Limb (tissue), 2 donors: ENCODE data around the gene SARS1.

Experiments used
- DNase-seq, 2 donors: peaks; one replicate each; pipeline ENCODE4 v3.0.0-alpha.2; 2016; ENCODE audit errors: extremely low spot score in 2 of 2

SARS1 gene

DNA sequence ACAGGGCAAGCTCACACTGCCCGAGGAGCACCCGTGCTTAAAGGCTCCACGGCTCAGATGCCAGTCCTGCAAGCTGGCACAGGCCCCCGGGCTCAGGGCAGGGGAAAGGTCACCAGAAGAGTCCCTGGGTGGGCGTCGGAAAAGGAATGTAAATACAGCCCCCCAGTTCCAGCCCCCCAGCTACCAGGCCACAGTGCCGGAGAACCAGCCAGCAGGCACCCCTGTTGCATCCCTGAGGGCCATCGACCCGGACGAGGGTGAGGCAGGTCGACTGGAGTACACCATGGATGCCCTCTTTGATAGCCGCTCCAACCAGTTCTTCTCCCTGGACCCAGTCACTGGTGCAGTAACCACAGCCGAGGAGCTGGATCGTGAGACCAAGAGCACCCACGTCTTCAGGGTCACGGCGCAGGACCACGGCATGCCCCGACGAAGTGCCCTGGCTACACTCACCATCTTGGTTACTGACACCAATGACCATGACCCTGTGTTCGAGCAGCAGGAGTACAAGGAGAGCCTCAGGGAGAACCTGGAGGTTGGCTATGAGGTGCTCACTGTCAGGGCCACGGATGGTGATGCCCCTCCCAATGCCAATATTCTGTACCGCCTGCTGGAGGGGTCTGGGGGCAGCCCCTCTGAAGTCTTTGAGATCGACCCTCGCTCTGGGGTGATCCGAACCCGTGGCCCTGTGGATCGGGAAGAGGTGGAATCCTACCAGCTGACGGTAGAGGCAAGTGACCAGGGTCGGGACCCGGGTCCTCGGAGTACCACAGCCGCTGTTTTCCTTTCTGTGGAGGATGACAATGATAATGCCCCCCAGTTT lies 36.9 kb downstream of the SARS1 start:
- peak in 1 of 2 donors; percentile 16 for DNase-seq

DNA sequence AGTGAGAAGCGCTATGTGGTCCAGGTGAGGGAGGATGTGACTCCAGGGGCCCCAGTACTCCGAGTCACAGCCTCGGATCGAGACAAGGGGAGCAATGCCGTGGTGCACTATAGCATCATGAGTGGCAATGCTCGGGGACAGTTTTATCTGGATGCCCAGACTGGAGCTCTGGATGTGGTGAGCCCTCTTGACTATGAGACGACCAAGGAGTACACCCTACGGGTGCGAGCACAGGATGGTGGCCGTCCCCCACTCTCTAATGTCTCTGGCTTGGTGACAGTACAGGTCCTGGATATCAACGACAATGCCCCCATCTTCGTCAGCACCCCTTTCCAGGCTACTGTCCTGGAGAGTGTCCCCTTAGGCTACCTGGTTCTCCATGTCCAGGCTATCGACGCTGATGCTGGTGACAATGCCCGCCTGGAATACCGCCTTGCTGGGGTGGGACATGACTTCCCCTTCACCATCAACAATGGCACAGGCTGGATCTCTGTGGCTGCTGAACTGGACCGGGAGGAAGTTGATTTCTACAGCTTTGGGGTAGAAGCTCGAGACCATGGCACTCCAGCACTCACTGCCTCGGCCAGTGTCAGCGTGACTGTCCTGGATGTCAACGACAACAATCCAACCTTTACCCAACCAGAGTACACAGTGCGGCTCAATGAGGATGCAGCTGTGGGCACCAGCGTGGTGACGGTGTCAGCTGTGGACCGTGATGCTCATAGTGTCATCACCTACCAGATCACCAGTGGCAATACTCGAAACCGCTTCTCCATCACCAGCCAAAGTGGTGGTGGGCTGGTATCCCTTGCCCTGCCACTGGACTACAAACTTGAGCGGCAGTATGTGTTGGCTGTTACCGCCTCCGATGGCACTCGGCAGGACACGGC lies 37.8 kb downstream of the SARS1 start:
- DNase-seq = no peak

DNA sequence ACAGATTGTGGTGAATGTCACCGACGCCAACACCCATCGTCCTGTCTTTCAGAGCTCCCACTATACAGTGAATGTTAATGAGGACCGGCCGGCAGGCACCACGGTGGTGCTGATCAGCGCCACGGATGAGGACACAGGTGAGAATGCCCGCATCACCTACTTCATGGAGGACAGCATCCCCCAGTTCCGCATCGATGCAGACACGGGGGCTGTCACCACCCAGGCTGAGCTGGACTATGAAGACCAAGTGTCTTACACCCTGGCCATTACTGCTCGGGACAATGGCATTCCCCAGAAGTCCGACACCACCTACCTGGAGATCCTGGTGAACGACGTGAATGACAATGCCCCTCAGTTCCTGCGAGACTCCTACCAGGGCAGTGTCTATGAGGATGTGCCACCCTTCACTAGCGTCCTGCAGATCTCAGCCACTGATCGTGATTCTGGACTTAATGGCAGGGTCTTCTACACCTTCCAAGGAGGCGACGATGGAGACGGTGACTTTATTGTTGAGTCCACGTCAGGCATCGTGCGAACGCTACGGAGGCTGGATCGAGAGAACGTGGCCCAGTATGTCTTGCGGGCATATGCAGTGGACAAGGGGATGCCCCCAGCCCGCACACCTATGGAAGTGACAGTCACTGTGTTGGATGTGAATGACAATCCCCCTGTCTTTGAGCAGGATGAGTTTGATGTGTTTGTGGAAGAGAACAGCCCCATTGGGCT lies 38.6 kb downstream of the SARS1 start:
- no peak for DNase-seq

DNA sequence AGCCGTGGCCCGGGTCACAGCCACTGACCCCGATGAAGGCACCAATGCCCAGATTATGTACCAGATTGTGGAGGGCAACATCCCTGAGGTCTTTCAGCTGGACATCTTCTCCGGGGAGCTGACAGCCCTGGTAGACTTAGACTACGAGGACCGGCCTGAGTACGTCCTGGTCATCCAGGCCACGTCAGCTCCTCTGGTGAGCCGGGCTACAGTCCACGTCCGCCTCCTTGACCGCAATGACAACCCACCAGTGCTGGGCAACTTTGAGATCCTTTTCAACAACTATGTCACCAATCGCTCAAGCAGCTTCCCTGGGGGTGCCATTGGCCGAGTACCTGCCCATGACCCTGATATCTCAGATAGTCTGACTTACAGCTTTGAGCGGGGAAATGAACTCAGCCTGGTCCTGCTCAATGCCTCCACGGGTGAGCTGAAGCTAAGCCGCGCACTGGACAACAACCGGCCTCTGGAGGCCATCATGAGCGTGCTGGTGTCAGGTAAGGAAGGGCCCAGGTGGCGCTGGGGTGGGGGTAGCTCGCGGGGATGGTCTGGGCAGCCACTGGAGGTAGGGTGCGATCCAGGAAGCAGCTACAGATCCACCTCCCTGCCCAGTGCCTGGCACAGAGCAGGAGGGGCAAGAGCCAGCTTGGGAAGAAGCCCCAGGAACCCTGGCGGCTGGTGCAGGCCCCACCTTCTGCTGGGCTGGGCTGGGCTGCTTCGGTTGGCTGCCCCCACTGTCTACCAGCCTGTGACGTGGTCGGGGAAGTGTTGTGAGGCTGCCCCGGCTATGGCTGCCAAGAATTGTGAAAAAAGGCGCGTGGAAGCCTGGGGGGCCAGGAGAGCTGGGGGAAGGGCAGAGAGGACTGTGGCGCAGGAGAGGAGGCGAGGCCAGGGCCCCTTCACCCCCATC lies 39.4 kb downstream of the SARS1 start:
- peak; percentile 50 to 74 for DNase-seq

DNA sequence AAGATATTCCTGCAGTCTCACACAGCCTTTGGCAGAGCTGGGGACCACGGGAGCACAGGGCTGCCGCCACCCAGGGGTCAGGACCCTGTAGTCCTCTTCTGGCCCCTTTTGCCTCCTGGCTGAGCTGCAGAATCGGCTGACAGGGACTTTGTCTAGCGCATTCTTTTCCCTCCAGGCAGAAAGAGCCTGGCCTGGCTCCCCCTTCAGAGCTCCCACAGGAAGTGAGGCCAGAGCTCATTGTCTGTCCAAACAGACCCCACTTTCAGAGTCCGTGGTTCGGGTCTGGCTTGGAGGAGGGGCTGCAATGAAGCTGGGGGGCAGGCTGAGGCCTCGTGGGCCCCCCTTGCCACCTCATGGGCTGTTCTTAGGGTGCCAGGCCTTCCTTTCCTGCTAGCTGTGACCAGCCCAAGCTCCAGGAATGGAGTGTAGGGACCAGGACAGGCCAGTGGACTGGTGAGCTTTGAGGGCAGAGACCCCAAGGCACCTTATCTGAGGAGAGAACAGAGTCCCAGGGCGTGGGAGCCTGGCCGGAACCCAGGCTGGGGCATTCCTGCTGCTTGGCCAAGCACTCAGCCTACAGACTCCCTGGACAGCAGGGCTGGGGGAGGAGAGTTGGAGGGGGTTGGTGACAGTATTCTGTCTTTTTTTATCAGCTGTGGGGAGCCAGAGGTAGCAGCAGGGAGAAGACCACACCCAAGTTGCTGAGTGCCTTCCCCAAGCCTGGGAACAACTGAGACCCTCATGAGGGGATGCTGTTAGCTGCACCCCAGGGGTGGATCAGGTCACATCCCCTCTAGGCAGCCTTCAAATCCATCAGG lies 40.3 kb downstream of the SARS1 start:
- DNase-seq = peak in 1 of 2 donors; percentile 63

DNA sequence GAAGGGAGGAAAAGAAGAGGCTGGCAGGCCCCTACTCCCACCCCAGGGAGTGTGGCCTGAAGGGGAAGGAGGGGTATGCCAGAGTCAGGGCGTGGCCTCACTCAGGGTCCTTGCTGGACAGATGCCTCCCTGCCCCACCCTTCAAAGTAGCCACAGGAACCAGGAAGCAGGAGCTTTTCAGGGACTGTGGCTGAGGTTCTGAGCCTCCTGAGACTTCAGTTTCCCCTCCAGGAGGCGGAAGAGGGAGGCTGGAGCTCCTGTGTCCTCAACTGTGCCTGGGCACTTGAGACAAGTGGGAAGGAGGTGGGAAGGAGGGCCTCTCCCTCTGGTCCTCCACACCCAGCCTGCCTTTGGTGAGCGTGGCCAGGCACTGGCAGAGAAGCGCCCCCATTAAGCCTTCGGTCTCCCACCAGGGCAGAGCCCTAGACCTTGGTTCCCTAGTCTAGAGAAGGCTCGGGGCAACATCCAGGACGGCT lies 40.9 kb downstream of the SARS1 start:
- DNase-seq = peak in 1 of 2 donors; percentile 31

DNA sequence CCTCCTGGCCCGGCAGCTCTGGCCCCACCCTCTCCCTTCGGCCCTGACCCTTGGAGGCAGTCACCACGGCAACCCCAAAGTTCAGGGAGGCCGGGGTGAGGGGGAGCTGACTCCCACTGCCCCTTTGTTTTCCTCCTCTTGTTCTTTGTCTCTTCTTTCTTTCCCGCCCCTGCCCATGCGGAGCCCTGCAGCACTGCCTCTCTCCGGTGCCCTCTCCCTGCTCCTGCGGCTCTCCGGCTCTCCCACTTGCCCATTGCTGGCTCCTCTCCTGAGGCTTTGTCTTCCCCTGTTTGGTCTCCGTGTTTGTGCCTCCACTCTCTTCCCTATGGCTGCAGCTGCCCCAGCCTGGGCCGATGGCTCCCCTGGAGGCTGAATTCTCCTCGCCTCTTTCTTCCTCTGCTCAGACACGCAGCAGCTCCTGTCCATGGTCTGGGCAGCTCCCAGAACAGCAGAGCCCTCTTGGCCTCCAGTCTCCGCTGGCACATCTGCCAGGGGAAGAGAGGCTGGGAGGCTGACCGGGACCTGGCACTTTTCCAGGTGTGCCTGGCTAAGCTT lies 41.5 kb downstream of the SARS1 start:
- DNase-seq = peak in 1 of 2 donors; percentile 63

DNA sequence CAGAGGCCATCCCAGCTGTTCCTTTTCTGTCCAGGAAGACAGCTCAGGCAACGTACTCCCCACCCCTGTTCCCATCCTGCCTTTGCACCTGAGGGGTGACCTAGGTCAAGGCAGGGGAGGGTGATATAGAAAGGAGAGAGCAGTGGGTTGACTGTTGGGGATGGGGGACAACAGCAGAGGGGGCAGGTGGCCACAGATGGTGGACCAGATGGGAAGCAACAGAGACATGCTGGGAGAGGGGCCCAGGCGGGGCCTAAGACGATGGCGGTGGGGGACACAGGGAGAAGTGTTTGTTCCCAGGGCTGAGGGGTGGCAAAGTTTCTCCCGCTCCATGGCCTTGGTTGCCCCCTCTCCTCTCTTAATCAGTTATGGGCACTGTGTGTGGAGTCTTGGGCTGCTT lies 42.0 kb downstream of the SARS1 start:
- peak in 1 of 2 donors; percentile 43 for DNase-seq

DNA sequence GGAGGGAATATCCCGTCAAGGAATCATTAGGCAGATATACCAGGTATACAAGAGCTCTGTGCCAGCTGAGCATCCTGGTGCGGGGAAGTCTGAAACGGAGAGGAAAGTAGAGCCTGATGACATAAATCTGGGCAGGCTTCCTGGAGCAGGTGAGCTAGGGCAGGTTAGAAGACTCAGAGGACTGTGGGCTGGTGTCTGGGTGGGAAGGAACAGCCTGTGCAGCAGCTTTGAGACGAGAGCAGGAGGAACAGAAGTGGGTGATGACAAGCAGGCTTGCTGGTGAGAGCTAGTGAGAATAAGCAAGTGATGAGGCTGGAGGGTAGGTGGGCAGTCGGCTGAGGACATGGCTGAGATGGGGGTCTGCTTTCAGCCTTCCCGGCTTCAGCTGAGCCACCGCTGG lies 42.4 kb downstream of the SARS1 start:
- DNase-seq = no peak

DNA sequence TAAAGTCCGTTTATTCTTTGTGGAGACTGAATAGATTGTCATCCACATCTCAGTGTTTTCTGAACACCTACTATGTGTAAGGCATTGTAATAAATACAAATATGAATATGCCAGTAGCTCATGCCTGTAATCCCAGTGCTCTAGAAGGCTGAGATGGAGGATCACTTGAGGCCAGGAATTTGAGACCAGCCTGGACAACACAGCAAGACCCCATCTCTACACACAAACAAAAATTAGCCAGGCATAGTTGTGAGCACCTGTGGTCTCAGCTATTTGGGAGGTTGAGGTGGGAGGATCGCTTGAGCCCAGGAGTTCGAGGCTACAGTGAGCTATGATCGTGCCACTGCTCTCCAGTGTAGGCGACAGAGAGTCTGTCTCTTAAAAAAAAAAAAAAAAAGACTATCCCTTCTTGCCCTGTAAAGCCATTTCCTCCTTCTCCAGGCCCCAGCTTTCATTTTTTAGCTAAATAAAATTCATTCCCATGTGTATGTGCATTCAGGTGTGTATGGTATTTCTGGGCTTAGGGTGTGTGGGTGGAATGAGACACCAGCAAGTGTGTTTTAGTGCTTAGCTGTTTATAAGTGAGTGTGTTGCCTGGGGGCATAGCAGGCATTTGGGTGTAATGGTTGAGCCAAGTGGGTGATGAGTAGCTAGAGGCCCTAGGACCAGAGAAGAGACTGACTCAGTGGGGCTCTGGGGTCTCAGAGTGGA lies 43.4 kb downstream of the SARS1 start:
- no peak for DNase-seq

DNA sequence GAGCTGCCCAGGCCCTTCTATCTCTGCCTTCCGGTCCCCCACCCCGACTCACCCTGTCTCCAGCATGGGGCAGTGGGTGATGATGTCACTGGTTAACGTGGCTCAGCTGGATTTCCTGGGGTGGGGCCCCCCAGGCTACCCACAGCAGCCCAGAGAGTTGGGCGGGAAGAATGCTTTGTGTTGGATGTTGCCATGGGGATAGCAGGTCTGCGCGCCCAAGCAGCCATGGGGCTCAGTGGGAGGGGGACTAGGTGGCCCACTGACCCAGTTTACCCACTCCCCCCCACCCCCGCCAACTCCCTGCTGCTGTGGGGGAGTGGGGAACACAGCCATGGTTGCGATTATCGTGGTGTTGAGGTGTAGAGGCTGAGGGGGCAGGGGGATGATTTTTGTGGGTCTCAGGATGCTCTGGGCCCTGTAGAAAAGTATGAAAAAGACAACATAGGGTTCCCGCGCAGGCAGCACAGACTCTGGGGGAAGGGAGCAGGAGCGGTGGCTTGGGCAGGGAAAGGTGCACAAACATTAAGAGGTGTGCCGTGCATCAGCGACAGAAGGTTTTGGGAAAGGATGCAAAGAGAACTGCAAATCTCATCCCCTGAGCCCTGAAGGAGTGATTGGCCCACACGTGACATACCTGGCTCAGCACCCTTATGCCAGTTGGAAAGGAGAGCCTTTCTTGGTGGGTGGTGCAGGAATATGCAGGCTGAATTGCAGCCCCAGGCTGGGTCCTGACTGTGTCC lies 44.1 kb downstream of the SARS1 start:
- peak in 1 of 2 donors; percentile 34 for DNase-seq

DNA sequence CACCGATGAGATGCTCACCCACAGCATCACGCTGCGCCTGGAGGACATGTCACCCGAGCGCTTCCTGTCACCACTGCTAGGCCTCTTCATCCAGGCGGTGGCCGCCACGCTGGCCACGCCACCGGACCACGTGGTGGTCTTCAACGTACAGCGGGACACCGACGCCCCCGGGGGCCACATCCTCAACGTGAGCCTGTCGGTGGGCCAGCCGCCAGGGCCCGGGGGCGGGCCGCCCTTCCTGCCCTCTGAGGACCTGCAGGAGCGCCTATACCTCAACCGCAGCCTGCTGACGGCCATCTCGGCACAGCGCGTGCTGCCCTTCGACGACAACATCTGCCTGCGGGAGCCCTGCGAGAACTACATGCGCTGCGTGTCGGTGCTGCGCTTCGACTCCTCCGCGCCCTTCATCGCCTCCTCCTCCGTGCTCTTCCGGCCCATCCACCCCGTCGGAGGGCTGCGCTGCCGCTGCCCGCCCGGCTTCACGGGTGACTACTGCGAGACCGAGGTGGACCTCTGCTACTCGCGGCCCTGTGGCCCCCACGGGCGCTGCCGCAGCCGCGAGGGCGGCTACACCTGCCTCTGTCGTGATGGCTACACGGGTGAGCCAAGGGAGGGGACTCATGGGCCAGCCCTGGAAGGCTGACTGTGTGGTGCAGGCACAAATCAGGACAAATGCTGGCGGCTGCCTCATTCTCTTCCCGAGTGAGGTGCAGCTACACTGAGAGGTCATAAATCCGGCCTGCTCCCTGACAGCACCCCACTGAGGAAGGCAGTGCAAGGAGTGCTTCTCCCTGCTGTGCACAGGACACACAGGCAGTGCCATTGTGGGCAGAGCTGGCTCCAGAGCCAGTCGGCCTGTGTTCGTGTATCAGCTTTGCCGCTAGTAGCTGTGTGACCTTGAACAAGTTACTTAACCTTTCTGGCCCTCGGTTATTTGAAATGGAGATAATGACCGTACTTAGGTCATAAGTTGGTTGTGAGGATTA lies 45.1 kb downstream of the SARS1 start:
- no peak for DNase-seq

DNA sequence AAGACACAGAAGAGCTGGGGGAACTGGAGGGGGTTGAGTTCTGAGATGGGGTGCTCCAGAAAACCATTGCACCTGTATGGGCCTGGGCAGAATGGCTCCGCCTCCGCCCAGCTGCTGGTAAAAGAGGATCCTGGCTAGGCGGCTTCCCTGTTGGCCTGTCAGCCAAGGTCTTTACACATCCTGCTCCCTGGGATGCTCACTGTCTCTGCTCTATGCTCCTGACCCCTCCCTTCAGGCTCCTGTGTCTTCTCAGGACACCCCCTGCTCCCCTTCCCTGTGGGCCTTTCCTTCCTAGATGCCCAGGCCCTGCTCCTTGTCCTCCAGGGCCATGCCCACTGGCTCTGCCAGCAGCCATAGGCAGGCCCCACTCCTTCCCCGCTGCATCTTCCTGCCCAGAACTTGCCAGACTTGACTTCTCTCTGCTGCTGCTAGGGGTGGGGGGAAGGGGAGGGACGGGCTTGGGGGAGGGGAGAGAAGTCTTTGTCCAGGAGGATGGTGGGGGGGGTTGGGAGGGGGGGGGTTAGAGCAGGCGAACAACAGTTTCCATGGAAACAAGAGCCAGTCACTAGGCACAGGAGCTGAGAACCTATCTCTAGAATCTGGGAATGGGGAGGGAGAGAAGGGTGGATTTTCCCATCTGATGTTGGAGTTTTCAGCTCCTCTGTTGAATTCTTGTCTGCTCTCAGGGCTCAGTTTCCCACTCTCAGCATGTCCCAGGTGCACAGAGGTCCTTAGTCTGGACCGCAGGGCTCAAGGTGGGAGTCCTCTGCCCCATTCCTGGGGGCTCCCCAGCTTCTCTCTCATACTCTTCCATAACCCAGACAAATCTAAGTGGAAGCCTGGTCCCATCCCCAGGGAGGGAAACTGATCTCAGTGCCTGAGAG lies 46.2 kb downstream of the SARS1 start:
- DNase-seq = no peak

DNA sequence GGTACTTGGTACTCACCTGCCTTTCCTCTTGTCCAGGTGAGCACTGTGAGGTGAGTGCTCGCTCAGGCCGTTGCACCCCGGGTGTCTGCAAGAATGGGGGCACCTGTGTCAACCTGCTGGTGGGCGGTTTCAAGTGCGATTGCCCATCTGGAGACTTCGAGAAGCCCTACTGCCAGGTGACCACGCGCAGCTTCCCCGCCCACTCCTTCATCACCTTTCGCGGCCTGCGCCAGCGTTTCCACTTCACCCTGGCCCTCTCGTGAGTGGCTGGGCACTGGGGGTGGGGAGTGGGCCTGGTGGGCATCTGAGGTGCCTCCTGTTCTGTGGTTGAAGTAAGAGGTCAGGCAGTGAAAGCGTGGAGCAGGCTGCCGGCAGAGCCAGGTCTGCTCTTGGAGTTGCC lies 47.3 kb downstream of the SARS1 start:
- no peak for DNase-seq

DNA sequence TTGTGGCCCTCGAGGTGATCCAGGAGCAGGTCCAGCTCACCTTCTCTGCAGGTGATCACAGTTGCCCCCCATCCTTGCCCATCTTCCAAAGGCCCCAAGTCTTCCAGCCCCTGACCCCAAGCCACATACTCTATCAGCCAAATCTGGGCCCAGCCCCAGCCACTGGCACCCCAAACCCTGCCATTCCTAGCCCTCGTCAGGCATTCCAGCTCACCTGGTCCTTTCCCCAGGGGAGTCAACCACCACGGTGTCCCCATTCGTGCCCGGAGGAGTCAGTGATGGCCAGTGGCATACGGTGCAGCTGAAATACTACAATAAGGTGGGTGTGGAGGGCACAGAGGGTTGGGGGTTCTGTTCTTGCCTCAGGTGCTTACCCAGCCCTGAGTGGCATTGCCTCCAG lies 47.9 kb downstream of the SARS1 start:
- DNase-seq = no peak
